Dedifferentiated amniotic fluid mesenchymal stem cell (primary cell): ENCODE results near the gene KRTAP20-1.

Experiments
- DNase-seq: peaks from one replicate; pipeline ENCODE4 v3.0.0-alpha.2; 2016; ENCODE audit errors: extremely low spot score

KRTAP20-1 gene

GRCh38 chr21:30616125-30616524 lies at the start of gene KRTAP20-1:
TSS of gene KRTAP20-1 (plus strand) at chr21:30616425. CDS start at chr21:30616455, 30 bp downstream.
- DNase-seq, result no peak

- DNase-seq, result no peak
These were observed 48.6 kb upstream of the KRTAP20-1 start for GRCh38 chr21:30567617-30568016.

GRCh38 chr21:30577766-30578165 lies 38.5 kb upstream of the KRTAP20-1 start:
- DNase-seq, result no peak

GRCh38 chr21:30579346-30579745 lies 36.9 kb upstream of the KRTAP20-1 start:
- DNase-seq, result no peak

- DNase-seq, result no peak
These were observed 36.1 kb upstream of the KRTAP20-1 start for GRCh38 chr21:30580132-30580531.

- DNase-seq, result no peak
These were observed 33.4 kb upstream of the KRTAP20-1 start for GRCh38 chr21:30582870-30583269.

- DNase-seq, result no peak
These were observed 25.9 kb upstream of the KRTAP20-1 start, which contains the start of gene KRTAP22-2 for GRCh38 chr21:30590297-30590696. TSS of gene KRTAP22-2 (minus strand) at chr21:30590397.

GRCh38 chr21:30592140-30592539 lies 24.1 kb upstream of the KRTAP20-1 start, which contains the start of gene KRTAP6-3:
TSS of gene KRTAP6-3 (plus strand) at chr21:30592440. CDS start at chr21:30592446, 6 bp downstream.
- no peak for DNase-seq

GRCh38 chr21:30598802-30599201 lies 17.4 kb upstream of the KRTAP20-1 start, which contains the start of gene KRTAP6-2:
TSS of gene KRTAP6-2 (minus strand) at chr21:30598902. CDS start at chr21:30598874, 28 bp downstream.
- DNase-seq, result no peak

- DNase-seq, result no peak
These were observed 15.4 kb upstream of the KRTAP20-1 start, which contains the start of gene KRTAP22-1 for GRCh38 chr21:30600787-30601186. TSS of gene KRTAP22-1 (plus strand) at chr21:30601087.

GRCh38 chr21:30605968-30606367 lies 10.3 kb upstream of the KRTAP20-1 start:
- DNase-seq, result no peak

GRCh38 chr21:30612132-30612531 lies 4.1 kb upstream of the KRTAP20-1 start:
- DNase-seq, result no peak

- no peak for DNase-seq
These were observed 2.4 kb upstream of the KRTAP20-1 start, which contains the start of gene KRTAP6-1 for GRCh38 chr21:30613836-30614235. TSS of gene KRTAP6-1 (minus strand) at chr21:30613930. CDS start at chr21:30613904, 26 bp downstream.

- DNase-seq, result no peak
These were observed 1.0 kb upstream of the KRTAP20-1 start for GRCh38 chr21:30615199-30615598.

- no peak for DNase-seq
These were observed 3.9 kb downstream of the KRTAP20-1 start for GRCh38 chr21:30620080-30620479.

- no peak for DNase-seq
These were observed 4.3 kb downstream of the KRTAP20-1 start, which contains the start of gene KRTAP20-4 for GRCh38 chr21:30620522-30620921. TSS of gene KRTAP20-4 (plus strand) at chr21:30620627.

GRCh38 chr21:30623362-30623761 lies 7.1 kb downstream of the KRTAP20-1 start:
- DNase-seq, result no peak

GRCh38 chr21:30625449-30626165 lies 9.4 kb downstream of the KRTAP20-1 start:
- no peak for DNase-seq

- DNase-seq, result no peak
These were observed 11.9 kb downstream of the KRTAP20-1 start for GRCh38 chr21:30628109-30628508.

- no peak for DNase-seq
These were observed 13.0 kb downstream of the KRTAP20-1 start for GRCh38 chr21:30629200-30629599.

- DNase-seq, result no peak
These were observed 18.7 kb downstream of the KRTAP20-1 start, which contains the start of gene KRTAP20-2 for GRCh38 chr21:30634906-30635305. TSS of gene KRTAP20-2 (plus strand) at chr21:30635206. CDS start at chr21:30635264, 58 bp downstream.

- no peak for DNase-seq
These were observed 22.5 kb downstream of the KRTAP20-1 start for GRCh38 chr21:30638686-30639085.

GRCh38 chr21:30642564-30642963 lies 26.3 kb downstream of the KRTAP20-1 start, which contains the start of gene KRTAP20-3:
TSS of gene KRTAP20-3 (plus strand) at chr21:30642864.
- no peak for DNase-seq
